HEK293 (cell line): ENCODE measurements around the gene CATSPERZ.

ENCODE experiments used
- CTCF ChIA-PET: fragments of 350-600 bp; formaldehyde crosslinking; extraction: SDS; loops from one replicate; lab custom pipeline; 2021; ENCODE audit warnings: antibody characterized with exemption; lab: Yijun Ruan, JAX
- POLR2A ChIA-PET: fragments of 300-600 bp; formaldehyde crosslinking; extraction: SDS; loops from one replicate; lab custom pipeline; 2020; ENCODE audit warnings: antibody characterized with exemption, inconsistent platforms; lab: Yijun Ruan, JAX
- H3K27ac ChIP-seq: fragments of 200-500 bp; sonication (Bioruptor generic); 2 replicates; pipeline ENCODE4 v1.5.1; 2014; ENCODE audit warnings: low read depth, low read length, control low read depth, inconsistent platforms; ENCODE audit errors: extremely low read depth
- H3K36me3 ChIP-seq, 2 experiments: fragments of 200-500 bp in 1 of 2; sonication (Bioruptor generic) in 1 of 2; 1 replicate in 1 of 2; 2 replicates in 1 of 2; pipeline ENCODE4 v1.5.1; 2014 to 2017; ENCODE audit warnings: inconsistent platforms in 2 of 2, low read length in 2 of 2; ENCODE audit not compliant: control insufficient read depth in 2 of 2, insufficient read depth in 1 of 2
- H3K4me1 ChIP-seq: fragments of 200-500 bp; sonication (Bioruptor generic); 2 replicates; pipeline ENCODE4 v1.5.1; 2014; ENCODE audit warnings: mild to moderate bottlenecking, low read length, inconsistent platforms; ENCODE audit not compliant: control insufficient read depth, insufficient read depth
- H3K4me3 ChIP-seq: 2 replicates; pipeline ENCODE4 v1.5.1; 2011; ENCODE audit warnings: low read depth, mild to moderate bottlenecking, control low read depth, low read length, moderate library complexity
- H3K9me3 ChIP-seq: fragments of 200-500 bp; sonication (Bioruptor generic); 2 replicates; pipeline ENCODE4 v1.5.1; 2014; ENCODE audit warnings: low read depth, low read length, inconsistent platforms; ENCODE audit not compliant: control insufficient read depth, insufficient read depth
- KLF10 ChIP-seq: fragments of 450-650 bp; IDR thresholded peaks from 2 replicates; pipeline ENCODE4 v1.5.1; 2018; ENCODE audit warnings: missing biosample characterization, mild to moderate bottlenecking, missing genetic modification characterization
- KLF9 ChIP-seq: fragments of 450-650 bp; formaldehyde crosslinking; IDR thresholded peaks from 2 replicates; pipeline ENCODE4 v1.5.1; 2016; ENCODE audit warnings: missing biosample characterization, missing genetic modification characterization, low read depth
- OSR2 ChIP-seq: fragments of 450-650 bp; formaldehyde crosslinking; IDR thresholded peaks from 2 replicates; pipeline ENCODE4 v1.5.1; 2016; ENCODE audit warnings: missing biosample characterization, missing genetic modification characterization
- PBX3 ChIP-seq: sonication (generic); formaldehyde crosslinking; IDR thresholded peaks from 2 replicates; pipeline ENCODE4 v1.8.1; 2022; ENCODE audit warnings: mild to moderate bottlenecking, moderate library complexity, missing genetic modification reagents
- SALL2 ChIP-seq: fragments of 450-650 bp; formaldehyde crosslinking; IDR thresholded peaks from 2 replicates; pipeline ENCODE4 v1.5.0; 2017; ENCODE audit warnings: missing biosample characterization, mild to moderate bottlenecking, missing genetic modification characterization, borderline replicate concordance
- SP3 ChIP-seq: fragments of 450-650 bp; formaldehyde crosslinking; IDR thresholded peaks from 2 replicates; pipeline ENCODE4 v1.5.1; 2016; ENCODE audit warnings: missing biosample characterization, missing genetic modification characterization
- ZBTB1 ChIP-seq: fragments of 450-650 bp; formaldehyde crosslinking; IDR thresholded peaks from 2 replicates; pipeline ENCODE4 v1.5.1; 2016; ENCODE audit warnings: missing biosample characterization, missing genetic modification characterization
- ZBTB17 ChIP-seq: fragments of 450-650 bp; formaldehyde crosslinking; IDR thresholded peaks from 2 replicates; pipeline ENCODE4 v1.5.1; 2016; ENCODE audit warnings: missing biosample characterization, missing genetic modification characterization
- ZBTB48 ChIP-seq: fragments of 450-650 bp; formaldehyde crosslinking; IDR thresholded peaks from 2 replicates; pipeline ENCODE4 v1.5.1; 2016; ENCODE audit warnings: missing biosample characterization, missing genetic modification characterization
- ZEB2 ChIP-seq: fragments of 450-650 bp; formaldehyde crosslinking; IDR thresholded peaks from 2 replicates; pipeline ENCODE4 v1.5.1; 2016; ENCODE audit warnings: missing biosample characterization, missing genetic modification characterization
- ZFP69B ChIP-seq: fragments of 450-650 bp; formaldehyde crosslinking; IDR thresholded peaks from 2 replicates; pipeline ENCODE4 v1.5.1; 2016; ENCODE audit warnings: missing biosample characterization, missing genetic modification characterization
- ZNF146 ChIP-seq: fragments of 450-650 bp; formaldehyde crosslinking; IDR thresholded peaks from 2 replicates; pipeline ENCODE4 v1.5.1; 2016; ENCODE audit warnings: missing biosample characterization, missing genetic modification characterization
- ZNF157 ChIP-seq: fragments of 450-650 bp; formaldehyde crosslinking; IDR thresholded peaks from 2 replicates; pipeline ENCODE4 v1.5.1; 2016; ENCODE audit warnings: missing biosample characterization, missing genetic modification characterization
- ZNF16 ChIP-seq: fragments of 450-650 bp; formaldehyde crosslinking; IDR thresholded peaks from 2 replicates; pipeline ENCODE4 v1.5.1; 2016; ENCODE audit warnings: low read depth, missing biosample characterization, missing genetic modification characterization
- ZNF174 ChIP-seq: fragments of 450-650 bp; formaldehyde crosslinking; IDR thresholded peaks from 2 replicates; pipeline ENCODE4 v1.5.0; 2017; ENCODE audit warnings: missing biosample characterization, mild to moderate bottlenecking, missing genetic modification characterization
- ZNF214 ChIP-seq: fragments of 450-650 bp; formaldehyde crosslinking; IDR thresholded peaks from 2 replicates; pipeline ENCODE4 v1.5.1; 2017; ENCODE audit warnings: missing biosample characterization, mild to moderate bottlenecking, missing genetic modification characterization, borderline replicate concordance
- ZNF239 ChIP-seq: fragments of 450-650 bp; formaldehyde crosslinking; IDR thresholded peaks from 2 replicates; pipeline ENCODE4 v1.5.1; 2016; ENCODE audit warnings: missing biosample characterization, missing genetic modification characterization
- ZNF248 ChIP-seq: fragments of 450-650 bp; formaldehyde crosslinking; IDR thresholded peaks from 2 replicates; pipeline ENCODE4 v1.5.1; 2017; ENCODE audit warnings: missing biosample characterization, missing genetic modification characterization
- ZNF274 ChIP-seq, 2 experiments: fragments of 200-500 bp in 1 of 2; fragments of 450-650 bp in 1 of 2; sonication (Bioruptor generic) in 1 of 2; formaldehyde crosslinking in 1 of 2; IDR thresholded peaks; 2 replicates each; pipeline versions ENCODE4 v1.5.1 to v1.6.1; 2014 to 2016; ENCODE audit warnings: borderline replicate concordance in 1 of 2, inconsistent platforms in 1 of 2, low read length in 1 of 2, missing biosample characterization in 1 of 2, missing genetic modification characterization in 1 of 2
- ZNF350 ChIP-seq: fragments of 450-650 bp; formaldehyde crosslinking; IDR thresholded peaks from 2 replicates; pipeline ENCODE4 v1.5.0; 2017; ENCODE audit warnings: missing biosample characterization, mild to moderate bottlenecking, missing genetic modification characterization
- ZNF366 ChIP-seq: fragments of 450-650 bp; formaldehyde crosslinking; conservative IDR thresholded peaks from 2 replicates; pipeline ENCODE4 v1.5.1; 2016; ENCODE audit warnings: missing biosample characterization, missing genetic modification characterization
- ZNF394 ChIP-seq: fragments of 450-650 bp; formaldehyde crosslinking; IDR thresholded peaks from 2 replicates; pipeline ENCODE4 v1.5.1; 2016; ENCODE audit warnings: missing biosample characterization, missing genetic modification characterization, mild to moderate bottlenecking, moderate library complexity, borderline replicate concordance
- ZNF404 ChIP-seq: fragments of 450-650 bp; formaldehyde crosslinking; IDR thresholded peaks from 2 replicates; pipeline ENCODE4 v1.5.1; 2017; ENCODE audit warnings: missing biosample characterization, missing genetic modification characterization
- ZNF416 ChIP-seq: fragments of 450-650 bp; formaldehyde crosslinking; IDR thresholded peaks from 2 replicates; pipeline ENCODE4 v1.5.1; 2016; ENCODE audit warnings: missing biosample characterization, missing genetic modification characterization
- ZNF558 ChIP-seq: fragments of 450-650 bp; formaldehyde crosslinking; IDR thresholded peaks from 2 replicates; pipeline ENCODE4 v1.5.1; 2016; ENCODE audit warnings: missing biosample characterization, missing genetic modification characterization
- ZNF658 ChIP-seq: fragments of 450-650 bp; formaldehyde crosslinking; IDR thresholded peaks from 2 replicates; pipeline ENCODE4; 2016; ENCODE audit warnings: missing biosample characterization, missing genetic modification characterization
- ZNF664 ChIP-seq: fragments of 450-650 bp; formaldehyde crosslinking; IDR thresholded peaks from 2 replicates; pipeline ENCODE4 v1.5.1; 2016; ENCODE audit warnings: missing biosample characterization, missing genetic modification characterization
- ZNF704 ChIP-seq: fragments of 450-650 bp; formaldehyde crosslinking; IDR thresholded peaks from 2 replicates; pipeline ENCODE4 v1.5.1; 2016; ENCODE audit warnings: missing biosample characterization, missing genetic modification characterization
- ZNF777 ChIP-seq: fragments of 450-650 bp; formaldehyde crosslinking; IDR thresholded peaks from 2 replicates; pipeline ENCODE4 v1.5.1; 2017; ENCODE audit warnings: missing biosample characterization, missing genetic modification characterization, borderline replicate concordance
- ZNF837 ChIP-seq: fragments of 450-650 bp; formaldehyde crosslinking; IDR thresholded peaks from 2 replicates; pipeline ENCODE4 v1.5.1; 2016; ENCODE audit warnings: missing biosample characterization, missing genetic modification characterization
- ZSCAN30 ChIP-seq: fragments of 450-650 bp; IDR thresholded peaks from 2 replicates; pipeline ENCODE4 v1.5.1; 2018; ENCODE audit warnings: missing biosample characterization, mild to moderate bottlenecking, missing genetic modification characterization, moderate library complexity
- TF ChIP-seq, protein P1 (sequence below): fragments of 450-650 bp; formaldehyde crosslinking; IDR thresholded peaks from 2 replicates; pipeline ENCODE4 v1.5.1; 2016; ENCODE audit warnings: missing biosample characterization, missing genetic modification characterization

Gene CATSPERZ

GRCh38 chr11:64286801-64287159 is 13.4 kb upstream of the CATSPERZ start:
- ChIA-PET CTCF (interaction anchor here (0.7 to 1.5 kb wide), 4 partner anchors 11 to 68 kb away, joined by 3 to 6 read pairs (median 4); no protein-coding TSS in a partner anchor), POLR2A (no interaction called here)

DNA sequence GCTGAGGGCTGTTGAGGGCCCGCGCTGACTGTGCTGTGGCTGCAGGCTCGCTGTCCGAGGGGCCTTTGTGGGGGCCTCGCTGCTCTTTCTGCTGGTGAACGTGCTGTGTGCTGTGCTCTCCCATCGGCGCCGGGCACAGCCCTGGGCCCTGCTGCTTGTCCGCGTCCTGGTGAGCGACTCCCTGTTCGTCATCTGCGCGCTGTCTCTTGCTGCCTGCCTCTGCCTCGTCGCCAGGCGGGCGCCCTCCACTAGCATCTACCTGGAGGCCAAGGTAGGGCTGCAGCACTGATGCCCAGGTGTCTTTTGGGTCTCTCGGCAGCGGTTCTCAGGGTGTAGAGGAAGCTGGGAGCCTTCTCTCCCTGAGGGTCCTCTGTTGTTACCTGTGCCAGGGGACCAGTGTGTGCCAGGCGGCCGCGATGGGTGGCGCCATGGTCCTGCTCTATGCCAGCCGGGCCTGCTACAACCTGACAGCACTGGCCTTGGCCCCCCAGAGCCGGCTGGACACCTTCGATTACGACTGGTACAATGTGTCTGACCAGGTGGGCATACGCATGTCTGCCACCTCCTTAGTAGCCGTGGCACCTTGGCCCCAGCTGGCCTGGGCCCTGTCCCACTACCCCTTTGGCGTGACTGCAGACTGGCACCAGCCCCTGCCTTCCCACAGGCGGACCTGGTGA is 12.3 kb upstream of the CATSPERZ start:
- TF ChIP-seq ZNF214 (no peak), ZNF350 (no peak), ZBTB1 (no peak), KLF10 (tag by site-specific recombination) (no peak), ZNF416 (tag by site-specific recombination) (no peak), ZNF664 (tag by site-specific recombination) (no peak), ZNF274 (IDR thresholded peaks at IDR 0.05; ENCODE audit: low read length) (no peak), ZNF274 (tag by site-specific recombination; IDR thresholded peaks at IDR 0.05; ENCODE audit: borderline replicate concordance) (no peak), ZNF658 (tag by site-specific recombination) (no peak), ZNF16 (tag by site-specific recombination) (no peak), KLF9 (tag by site-specific recombination) (no peak), ZNF394 (no peak), ZNF239 (tag by site-specific recombination) (no peak), ZNF174 (no peak)
- ChIA-PET POLR2A (interaction anchor here (0.5 kb wide), 1 partner anchor 835 kb away, joined by 4 read pairs; no protein-coding TSS in a partner anchor), CTCF (interaction anchor here (1.0 to 1.6 kb wide), 4 partner anchors 9 to 16 kb away, joined by 3 to 7 read pairs (median 4); no protein-coding TSS in a partner anchor)
- no peaks in the 10 kb centered on the region; the same call in 1 of the 2 replicates for H3K4me1 ChIP-seq
- no peaks in the 10 kb centered on the region for H3K9me3 ChIP-seq
- H3K36me3 ChIP-seq, result peaks cover under 1 to 31% of the 10 kb centered on the region in 2 experiments; a peak in 2 of 3 replicates
- H3K27ac ChIP-seq, result no peak overlapping the region
- H3K4me3 ChIP-seq, result no peak overlapping the region

More at GRCh38 chr11:64286801-64287159, 13.4 kb upstream of the CATSPERZ start:
- H3K36me3 ChIP-seq, result peaks cover 9 to 40% of the 10 kb centered on the region in 2 experiments; a peak in 2 of 3 replicates
- no peaks in the 10 kb centered on the region; the same call in 1 of the 2 replicates for H3K4me1 ChIP-seq
- no peak overlapping the region for H3K27ac ChIP-seq
- H3K9me3 ChIP-seq, result no peaks in the 10 kb centered on the region
- TF ChIP-seq ZNF248 (tag by site-specific recombination) (no peak), ZNF146 (tag by site-specific recombination) (no peak), SALL2 (tag by site-specific recombination) (no peak), ZBTB17 (tag by site-specific recombination) (no peak), ZEB2 (tag by site-specific recombination) (no peak), OSR2 (tag by site-specific recombination) (no peak), ZNF404 (no peak), ZNF558 (tag by site-specific recombination) (no peak), ZFP69B (tag by site-specific recombination) (no peak), ZNF777 (tag by site-specific recombination) (no peak), PBX3 (CRISPR knock-in tag) (no peak), ZNF366 (tag by site-specific recombination) (no peak), ZSCAN30 (no peak), ZBTB48 (no peak), ZNF157 (tag by site-specific recombination) (no peak), SP3 (tag by site-specific recombination) (no peak), ZNF837 (no peak), ZNF704 (no peak)
- TF ChIP-seq, protein P1, sequence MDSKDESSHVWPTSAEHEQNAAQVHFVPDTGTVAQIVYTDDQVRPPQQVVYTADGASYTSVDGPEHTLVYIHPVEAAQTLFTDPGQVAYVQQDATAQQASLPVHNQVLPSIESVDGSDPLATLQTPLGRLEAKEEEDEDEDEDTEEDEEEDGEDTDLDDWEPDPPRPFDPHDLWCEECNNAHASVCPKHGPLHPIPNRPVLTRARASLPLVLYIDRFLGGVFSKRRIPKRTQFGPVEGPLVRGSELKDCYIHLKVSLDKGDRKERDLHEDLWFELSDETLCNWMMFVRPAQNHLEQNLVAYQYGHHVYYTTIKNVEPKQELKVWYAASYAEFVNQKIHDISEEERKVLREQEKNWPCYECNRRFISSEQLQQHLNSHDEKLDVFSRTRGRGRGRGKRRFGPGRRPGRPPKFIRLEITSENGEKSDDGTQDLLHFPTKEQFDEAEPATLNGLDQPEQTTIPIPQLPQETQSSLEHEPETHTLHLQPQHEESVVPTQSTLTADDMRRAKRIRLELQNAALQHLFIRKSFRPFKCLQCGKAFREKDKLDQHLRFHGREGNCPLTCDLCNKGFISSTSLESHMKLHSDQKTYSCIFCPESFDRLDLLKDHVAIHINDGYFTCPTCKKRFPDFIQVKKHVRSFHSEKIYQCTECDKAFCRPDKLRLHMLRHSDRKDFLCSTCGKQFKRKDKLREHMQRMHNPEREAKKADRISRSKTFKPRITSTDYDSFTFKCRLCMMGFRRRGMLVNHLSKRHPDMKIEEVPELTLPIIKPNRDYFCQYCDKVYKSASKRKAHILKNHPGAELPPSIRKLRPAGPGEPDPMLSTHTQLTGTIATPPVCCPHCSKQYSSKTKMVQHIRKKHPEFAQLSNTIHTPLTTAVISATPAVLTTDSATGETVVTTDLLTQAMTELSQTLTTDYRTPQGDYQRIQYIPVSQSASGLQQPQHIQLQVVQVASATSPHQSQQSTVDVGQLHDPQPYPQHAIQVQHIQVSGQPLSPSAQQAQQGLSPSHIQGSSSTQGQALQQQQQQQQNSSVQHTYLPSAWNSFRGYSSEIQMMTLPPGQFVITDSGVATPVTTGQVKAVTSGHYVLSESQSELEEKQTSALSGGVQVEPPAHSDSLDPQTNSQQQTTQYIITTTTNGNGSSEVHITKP, result no peak
- TF ChIP-seq, all 188 proteins: peak for 0
- H3K4me3 ChIP-seq, result no peak overlapping the region
